Measurements from ENCODE around the gene TMPRSS3.

GRCh38 chr21:42375966-42376337 is 19.9 kb downstream of the TMPRSS3 start:
- TF ChIP-seq CTCF (IDR thresholded peaks at IDR 0.05) (no peak), SIN3A (IDR thresholded peaks at IDR 0.05; ENCODE audit: borderline replicate concordance, low read depth, low read length) (no peak), RFX5 (IDR thresholded peaks at IDR 0.05; ENCODE audit: low read length) (no peak), EZH2phosphoT487 (IDR thresholded peaks at IDR 0.05; ENCODE audit: borderline replicate concordance, low read depth) (no peak), TAF1 (IDR thresholded peaks at IDR 0.05; ENCODE audit: borderline replicate concordance, low read depth, low read length) (no peak)
